ENCODE results near the gene SUMO4.

SUMO4 gene

DNA sequence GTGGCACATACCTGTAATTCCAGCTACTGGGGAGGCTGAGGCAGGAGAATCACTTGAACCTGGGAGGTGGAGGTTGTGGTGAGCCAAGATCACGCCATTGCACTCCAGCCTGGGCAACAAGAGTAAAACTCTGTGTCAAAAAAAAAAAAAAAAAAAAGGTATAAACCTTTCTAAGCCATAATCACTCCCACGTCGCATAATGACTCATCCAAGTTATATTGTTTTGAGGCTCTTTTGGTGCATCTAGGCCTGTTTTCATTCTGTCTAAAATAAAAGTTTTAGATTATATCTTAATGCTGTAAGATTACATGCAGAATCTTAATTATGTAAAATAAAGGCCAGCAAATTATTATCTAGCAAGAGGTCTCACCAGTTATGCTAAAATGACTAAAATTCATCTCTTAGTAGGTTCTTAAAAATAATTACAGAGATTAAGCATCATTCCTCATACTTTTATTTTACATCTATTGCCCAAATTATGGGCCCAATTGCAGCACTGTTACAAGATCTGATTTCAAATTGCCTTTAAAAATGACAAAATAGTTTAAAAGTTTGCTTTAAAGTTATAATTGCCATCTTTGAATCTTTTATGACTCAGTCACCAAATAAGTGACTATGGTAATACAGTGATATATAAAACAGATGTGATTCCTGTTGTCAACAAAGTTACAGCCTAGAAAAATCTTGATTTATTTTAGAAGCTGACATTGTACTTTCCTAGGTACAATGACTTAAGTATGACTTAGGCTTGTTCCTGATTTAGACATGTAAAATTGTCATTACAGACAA, 10.4 kb upstream of the SUMO4 start:
- no peak for TF ChIP-seq CTCF (IDR thresholded peaks at IDR 0.05; ENCODE audit: insufficient read depth, missing control alignments)
- DNase-seq (ENCODE audit: insufficient read length, low spot score) (no peak), FAIRE-seq (no peak)

DNA sequence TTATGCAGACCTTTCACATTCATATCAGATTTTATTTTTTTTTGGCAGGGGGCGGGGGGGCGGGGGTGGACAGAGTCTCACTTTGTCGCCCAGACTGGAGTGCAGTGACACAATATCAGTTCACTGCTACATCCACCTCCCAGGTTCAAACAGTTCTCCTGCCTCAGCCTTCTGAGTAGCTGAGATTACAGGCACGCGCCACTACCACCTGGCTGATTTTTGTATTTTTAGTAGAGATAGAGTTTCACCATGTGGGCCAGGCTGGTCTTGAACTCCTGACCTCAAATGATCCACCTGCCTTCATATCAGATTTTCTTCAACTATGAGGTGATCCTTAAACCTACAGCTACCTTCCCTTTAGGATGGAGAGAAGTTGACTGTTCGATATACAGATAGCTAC, 8.0 kb upstream of the SUMO4 start:
- DNase-seq (ENCODE audit: insufficient read length, low spot score) = no peak
- FAIRE-seq = no peak
- no peak for TF ChIP-seq CTCF (IDR thresholded peaks at IDR 0.05; ENCODE audit: insufficient read depth, missing control alignments)

DNA sequence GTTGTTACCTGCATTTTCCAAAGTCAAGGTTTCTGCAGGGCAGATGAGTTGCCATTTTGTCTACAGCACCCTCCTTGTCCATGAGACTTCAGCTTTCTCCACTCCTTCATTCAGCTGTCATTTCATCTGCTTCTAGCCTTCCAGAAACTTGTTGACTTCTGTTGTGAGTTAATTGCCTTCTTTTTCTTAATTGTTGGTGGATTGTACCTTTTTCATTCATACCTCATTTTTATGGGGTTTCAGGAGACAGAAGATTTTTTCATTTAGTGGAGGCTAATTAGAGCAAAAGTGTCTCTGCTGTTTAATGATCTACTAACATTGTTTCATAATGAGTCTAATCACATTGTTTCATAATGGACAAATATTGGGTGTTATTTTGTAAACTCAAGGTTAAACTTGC, 7.5 kb upstream of the SUMO4 start:
- DNase-seq (ENCODE audit: insufficient read length, low spot score) (no peak), FAIRE-seq (no peak)
- no peak for TF ChIP-seq CTCF (IDR thresholded peaks at IDR 0.05; ENCODE audit: insufficient read depth, missing control alignments)

DNA sequence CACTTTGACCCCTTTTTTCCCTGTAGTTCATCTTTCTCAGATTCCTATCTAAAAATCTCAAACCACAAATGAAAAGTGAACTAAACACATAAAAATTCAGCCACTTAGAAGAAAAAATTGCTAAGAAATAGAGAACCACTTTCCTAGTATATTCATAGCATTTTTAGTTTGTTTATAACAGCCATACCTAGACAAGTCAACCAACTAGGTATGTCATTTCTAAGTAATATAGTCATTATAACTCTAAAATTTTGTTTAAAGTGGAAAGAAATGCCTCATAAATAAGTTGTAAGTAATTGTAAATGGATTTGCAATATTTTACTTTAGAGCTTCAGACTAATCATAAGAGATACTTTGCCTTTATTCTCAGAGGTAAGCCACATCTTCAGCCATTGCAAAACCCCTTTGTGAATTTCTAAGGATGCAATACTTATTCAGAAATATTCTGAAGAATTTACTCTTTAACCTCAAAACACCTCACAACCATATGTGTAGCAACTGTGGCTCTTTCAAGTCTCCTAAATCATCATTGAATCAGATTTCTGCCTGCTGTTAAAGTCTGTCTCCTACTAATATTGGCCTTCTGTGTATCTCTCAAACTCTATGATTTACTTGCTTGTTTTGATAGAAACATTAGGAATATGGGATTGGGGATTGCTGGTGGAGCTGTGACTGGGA, 6.9 kb upstream of the SUMO4 start:
- FAIRE-seq (no peak), DNase-seq (ENCODE audit: insufficient read length, low spot score) (no peak)
- no peak for TF ChIP-seq CTCF (IDR thresholded peaks at IDR 0.05; ENCODE audit: insufficient read depth, missing control alignments)

DNA sequence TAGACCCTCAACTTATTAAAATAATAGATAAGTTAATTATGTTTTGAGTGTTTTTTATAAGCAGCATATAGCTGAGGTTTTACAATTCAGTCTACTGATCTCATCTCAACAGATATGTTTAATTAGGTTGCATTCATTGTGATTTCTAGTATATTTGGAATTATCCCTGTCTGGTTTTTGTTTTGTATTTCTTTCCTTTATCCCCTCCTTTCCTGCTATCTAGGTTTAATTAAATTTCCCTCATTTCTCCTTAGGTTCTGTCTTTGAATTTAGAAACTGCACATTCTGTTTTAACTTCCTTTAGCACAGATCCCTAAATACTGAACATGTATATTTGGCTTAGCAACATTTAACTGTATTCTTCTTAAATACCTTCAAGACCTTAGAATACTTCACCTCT, 4.9 kb upstream of the SUMO4 start:
- TF ChIP-seq CTCF (IDR thresholded peaks at IDR 0.05; ENCODE audit: insufficient read depth, missing control alignments) = no peak
- FAIRE-seq (no peak), DNase-seq (ENCODE audit: insufficient read length, low spot score) (no peak)

- TF ChIP-seq CTCF (IDR thresholded peaks at IDR 0.05; ENCODE audit: insufficient read depth, missing control alignments) = no peak
- no peak for DNase-seq (ENCODE audit: insufficient read length, low spot score)
- FAIRE-seq = no peak
These were observed 2.7 kb upstream of the SUMO4 start for GRCh38 chr6:149397384-149397783.

- no peak for DNase-seq (ENCODE audit: insufficient read length, low spot score)
- TF ChIP-seq CTCF (IDR thresholded peaks at IDR 0.05; ENCODE audit: insufficient read depth, missing control alignments) = no peak
- no peak for FAIRE-seq
These were observed 3.5 kb downstream of the SUMO4 start for GRCh38 chr6:149403534-149403933.
